Neural crest cell (in vitro differentiated cells): ENCODE data around the gene PPP1R15B. TPM values are rescaled to one million over a fixed set of nuclear protein-coding genes. Genes with fewer than 3 reads are reported as not detected.

ENCODE experiments used
- DNase-seq: peaks from one replicate; pipeline ENCODE4 v3.0.0; 2021; ENCODE audit warnings: low read depth, mixed read lengths, low spot score
- H3K27ac Mint-ChIP-seq: one replicate; pipeline ENCODE4 v1.8.0; 2021; ENCODE audit warnings: mild to moderate bottlenecking, mixed read lengths; ENCODE audit not compliant: unreplicated experiment
- H3K27me3 Mint-ChIP-seq: 2 replicates; pipeline ENCODE4 v1.8.0; 2021; ENCODE audit warnings: low read depth, mild to moderate bottlenecking, mixed read lengths
- H3K36me3 Mint-ChIP-seq: 2 replicates; pipeline ENCODE4 v1.8.0; 2021; ENCODE audit warnings: low read depth, mild to moderate bottlenecking, mixed read lengths
- H3K4me1 Mint-ChIP-seq: 2 replicates; pipeline ENCODE4 v1.8.0; 2021; ENCODE audit warnings: mixed read lengths
- H3K4me3 Mint-ChIP-seq: one replicate; pipeline ENCODE4 v1.8.0; 2021; ENCODE audit warnings: mild to moderate bottlenecking, mixed read lengths
- H3K9me3 Mint-ChIP-seq: 2 replicates; pipeline ENCODE4 v1.8.0; 2021; ENCODE audit warnings: mixed read lengths
- CTCF ChIP-seq: fragments of 200-600 bp; sonication (generic); conservative IDR thresholded peaks from 2 replicates; pipeline ENCODE4 v1.5.0; 2021; ENCODE audit warnings: antibody characterized with exemption, mild to moderate bottlenecking
- total RNA-seq: library from RNA; stranded (reverse); gene quantifications from 2 replicates; pipeline ENCODE4 v1.2.1, GENCODE V29; 2021

Gene PPP1R15B
- total RNA-seq, 1 donor from 2014 or later: 46.6 TPM

GRCh38 chr1:204354579-204354978 lies 57.0 kb downstream of the PPP1R15B start:
- peaks cover 25% of the 10 kb centered on the region for H3K4me1 Mint-ChIP-seq
- H3K36me3 Mint-ChIP-seq: no peaks in the 10 kb centered on the region
- no peak for TF ChIP-seq CTCF
- no peaks in the 10 kb centered on the region for H3K9me3 Mint-ChIP-seq
- no peak overlapping the region for H3K27ac Mint-ChIP-seq
- peaks cover 22% of the 10 kb centered on the region for H3K27me3 Mint-ChIP-seq
- no peak overlapping the region for H3K4me3 Mint-ChIP-seq
- no peak for DNase-seq

Other genes with a start within 250 kb of the PPP1R15B start
- not detected in 2 replicates for gene REN, start 245.5 kb downstream of the PPP1R15B start, total RNA-seq
- gene KISS1, start 215.3 kb downstream of the PPP1R15B start, total RNA-seq: not detected in 2 replicates
- not detected in 2 replicates for gene GOLT1A, start 197.8 kb downstream of the PPP1R15B start, total RNA-seq
- gene PLEKHA6, start 51.9 kb downstream of the PPP1R15B start, total RNA-seq: 4.0 and 4.5 TPM in 2 replicates
- 70.5 and 71.7 TPM in 2 replicates for gene PIK3C2B, start 83.0 kb upstream of the PPP1R15B start, total RNA-seq
- 92.5 and 98.2 TPM in 2 replicates for gene MDM4, start 104.6 kb upstream of the PPP1R15B start, total RNA-seq